Stimulated activated CD4-positive, alpha-beta T cell treated with anti-CD3 and anti-CD28 coated beads, Interleukin-1b, Interleukin-23, amount 100 ng/mL, for 48 hours (primary cell): ENCODE data around the gene MAST4.
"Not testable (repeated sequence)": the region's sequence is repeated elsewhere in the genome, so short reads cannot be mapped to it uniquely, and the experiment has no call there.

Experiments used
- DNase-seq: peaks from one replicate; pipeline ENCODE4 v3.0.0-alpha.2; 2020

The MAST4 gene

DNA sequence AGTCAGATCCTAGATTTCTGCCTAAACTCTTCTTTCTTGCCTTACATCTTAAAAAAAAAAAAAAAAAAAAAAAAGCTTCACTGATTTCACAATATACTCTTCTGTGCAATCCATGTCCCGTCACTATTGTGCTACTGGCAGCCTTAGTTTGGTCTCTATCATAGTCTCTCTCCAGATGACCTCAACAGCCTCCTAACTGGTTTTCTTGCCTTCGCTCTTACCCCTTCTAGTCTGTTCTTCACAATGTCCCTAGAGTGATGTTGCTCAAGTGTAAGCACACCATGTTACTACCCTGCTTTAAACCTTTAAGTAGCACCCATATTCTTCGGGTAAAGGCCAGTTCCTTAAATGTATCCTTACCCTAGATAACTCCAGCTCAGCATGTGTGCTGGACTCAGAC lies 574.6 kb downstream of the MAST4 start:
- no peak for DNase-seq

DNA sequence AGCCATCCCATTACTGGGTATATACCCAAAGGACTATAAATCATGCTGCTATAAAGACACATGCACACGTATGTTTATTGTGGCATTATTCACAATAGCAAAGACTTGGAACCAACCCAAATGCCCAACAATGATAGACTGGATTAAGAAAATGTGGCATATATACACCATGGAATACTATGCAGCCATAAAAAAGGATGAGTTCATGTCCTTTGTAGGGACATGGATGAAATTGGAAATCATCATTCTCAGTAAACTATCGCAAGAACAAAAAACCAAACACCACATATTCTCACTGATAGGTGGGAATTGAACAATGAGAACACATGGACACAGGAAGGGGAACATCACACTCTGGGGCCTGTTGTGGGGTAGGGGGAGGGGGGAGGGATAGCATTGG lies 577.2 kb downstream of the MAST4 start:
- DNase-seq: not testable (repeated sequence)

DNA sequence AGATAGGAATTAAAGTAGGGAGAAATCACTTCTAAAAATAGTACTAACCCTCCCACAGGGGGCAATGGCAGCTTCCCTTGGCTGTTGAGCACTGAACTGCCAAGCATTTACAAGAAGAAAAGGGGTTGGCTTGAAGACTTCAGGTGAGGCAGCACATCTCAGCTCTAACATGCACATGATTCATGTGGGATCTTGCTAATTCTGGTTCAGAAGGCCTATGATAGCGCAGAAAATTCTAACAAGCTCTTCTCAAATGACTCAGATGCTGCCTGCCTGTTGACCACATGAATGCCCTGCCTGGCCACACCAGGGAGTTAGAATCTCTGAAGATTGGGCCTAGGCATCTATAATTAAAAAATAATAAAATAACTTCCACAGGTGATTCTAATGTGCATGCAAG lies 577.8 kb downstream of the MAST4 start:
- DNase-seq: no peak

DNA sequence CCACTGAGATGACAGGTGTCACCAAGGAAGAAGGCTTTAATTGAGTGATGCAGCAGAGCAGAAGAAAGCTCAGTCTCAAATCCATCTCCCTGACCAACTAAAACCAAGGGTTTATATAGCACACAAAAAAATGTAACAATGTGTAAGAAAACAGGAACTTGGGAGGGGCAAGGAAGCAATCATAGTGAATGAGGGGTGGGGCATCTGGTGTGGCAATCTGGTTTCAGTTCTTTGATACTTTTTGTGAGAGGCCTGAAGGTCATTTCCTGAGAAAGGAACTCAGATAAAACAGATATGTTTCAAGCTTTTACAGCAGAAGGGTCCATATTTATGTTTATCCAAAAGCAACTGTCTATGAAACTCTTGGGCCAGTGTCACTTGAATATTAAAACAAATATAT lies 580.7 kb downstream of the MAST4 start:
- no peak for DNase-seq

DNA sequence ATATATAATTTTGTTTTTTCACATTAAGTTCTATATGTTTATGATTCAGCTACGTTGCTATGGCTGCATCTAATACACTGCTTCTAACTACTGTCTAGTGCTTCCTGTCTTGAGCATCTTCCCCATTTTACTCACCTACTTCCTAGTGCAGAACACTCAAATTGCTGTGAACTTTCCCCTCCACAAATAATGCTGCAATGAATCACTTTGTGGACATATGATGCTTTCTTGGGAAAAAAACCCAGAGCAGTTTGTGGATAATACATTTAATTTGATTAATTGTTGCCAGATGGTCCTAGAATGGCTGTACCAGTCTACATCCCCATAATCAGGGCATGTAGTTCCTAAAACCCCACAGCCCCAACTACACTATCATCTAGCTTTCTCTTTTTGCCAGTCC lies 581.9 kb downstream of the MAST4 start:
- DNase-seq: no peak

DNA sequence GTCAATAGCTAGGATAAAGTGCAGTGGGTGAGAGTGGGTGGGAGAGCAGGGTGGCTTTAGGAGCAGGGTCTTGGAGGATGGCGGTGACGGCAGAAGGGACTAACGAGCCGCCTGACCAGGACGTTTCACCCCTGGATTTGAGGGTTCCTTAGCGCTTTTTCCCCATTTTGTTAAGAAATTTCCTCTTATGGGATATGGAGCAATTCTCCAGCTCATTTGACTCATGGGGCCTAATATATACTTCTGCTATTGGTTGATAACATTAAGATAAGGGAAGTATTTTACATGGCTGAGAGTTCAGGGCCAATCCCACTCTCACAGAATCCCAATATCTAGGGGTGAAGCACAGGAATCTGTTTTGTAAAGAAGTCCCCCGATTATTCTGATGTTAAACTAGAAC lies 582.8 kb downstream of the MAST4 start:
- no peak for DNase-seq

DNA sequence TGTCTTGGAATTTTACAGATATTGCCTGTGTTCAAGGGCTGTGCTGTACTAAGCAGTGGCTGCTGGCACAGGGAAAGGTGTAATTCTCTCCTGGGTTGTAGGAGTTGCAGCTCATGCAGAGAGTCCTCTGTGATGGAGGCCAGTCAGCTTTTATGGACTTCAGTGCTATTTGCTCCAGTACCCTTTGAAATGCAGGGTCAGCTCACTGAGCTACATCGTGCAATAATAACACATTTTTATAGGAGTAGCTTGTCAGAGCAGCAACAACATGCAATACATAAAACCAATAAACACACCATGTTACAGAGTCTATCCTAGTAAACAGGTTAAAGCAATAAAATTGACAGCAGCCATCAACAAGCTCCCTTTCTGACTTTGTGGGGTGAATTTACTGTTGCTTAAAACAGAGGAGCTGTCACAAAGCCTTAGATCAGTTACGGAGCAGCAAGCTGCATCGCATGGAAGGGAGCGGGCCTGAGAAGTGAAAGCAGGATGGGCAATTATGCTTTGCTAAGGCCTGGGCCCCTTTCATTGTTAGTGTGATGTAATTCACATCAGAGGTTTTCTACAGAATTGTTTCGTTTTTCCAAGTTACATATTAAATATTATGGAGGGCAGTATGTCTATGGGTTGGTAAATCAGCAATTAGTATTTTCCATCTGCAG lies 583.6 kb downstream of the MAST4 start:
- no peak for DNase-seq

DNA sequence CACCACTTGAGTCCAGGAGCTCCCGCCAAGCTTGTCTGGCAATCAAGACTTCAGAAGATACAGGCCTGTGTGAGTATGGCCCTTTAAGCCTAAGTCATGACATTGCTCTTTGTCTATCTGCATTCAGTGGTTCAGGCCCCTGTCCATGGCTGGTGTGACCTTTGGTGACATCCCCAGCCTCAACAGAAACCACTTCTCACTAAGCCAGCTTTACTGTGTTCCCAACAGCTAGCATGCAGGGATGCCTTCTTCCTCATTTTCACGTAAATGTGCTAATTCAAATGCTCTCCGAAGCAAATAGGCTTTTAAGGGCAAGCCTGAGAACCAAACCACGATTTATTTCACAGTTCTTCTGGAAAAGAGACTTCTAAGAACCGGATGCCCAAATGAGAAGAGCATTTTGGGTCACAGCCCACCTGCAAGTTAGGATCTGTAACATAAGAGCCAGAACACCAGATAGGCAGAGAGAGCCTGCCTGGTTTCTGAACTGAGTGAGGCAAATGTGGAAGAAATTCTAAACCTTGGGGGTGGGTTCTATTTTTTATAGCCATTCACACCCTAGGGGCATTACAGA lies 585.5 kb downstream of the MAST4 start:
- no peak for DNase-seq

DNA sequence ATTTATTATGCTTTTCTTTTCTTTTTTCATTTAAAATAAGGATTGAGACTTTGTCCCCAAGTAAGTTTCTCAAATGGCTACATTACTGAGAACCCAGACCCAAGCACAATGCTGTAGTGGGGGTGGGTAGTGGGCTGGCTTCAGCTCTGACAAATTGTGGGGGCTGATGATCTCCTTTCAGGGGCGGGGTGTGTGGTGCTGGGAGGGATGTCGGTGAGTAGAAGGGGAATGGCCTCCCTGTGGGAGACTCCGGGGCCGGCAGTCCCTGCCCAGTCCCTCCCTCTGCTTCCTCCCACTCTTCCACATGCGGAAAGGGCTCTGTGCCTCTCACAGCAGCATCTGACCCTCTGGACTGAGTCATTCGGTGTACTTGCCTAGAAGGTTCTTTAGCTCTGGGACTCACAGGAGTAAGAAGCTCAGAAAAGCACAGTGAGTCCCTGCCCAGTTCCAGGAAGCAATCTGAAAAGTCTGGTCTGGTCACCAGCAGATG lies 586.2 kb downstream of the MAST4 start:
- DNase-seq: no peak

DNA sequence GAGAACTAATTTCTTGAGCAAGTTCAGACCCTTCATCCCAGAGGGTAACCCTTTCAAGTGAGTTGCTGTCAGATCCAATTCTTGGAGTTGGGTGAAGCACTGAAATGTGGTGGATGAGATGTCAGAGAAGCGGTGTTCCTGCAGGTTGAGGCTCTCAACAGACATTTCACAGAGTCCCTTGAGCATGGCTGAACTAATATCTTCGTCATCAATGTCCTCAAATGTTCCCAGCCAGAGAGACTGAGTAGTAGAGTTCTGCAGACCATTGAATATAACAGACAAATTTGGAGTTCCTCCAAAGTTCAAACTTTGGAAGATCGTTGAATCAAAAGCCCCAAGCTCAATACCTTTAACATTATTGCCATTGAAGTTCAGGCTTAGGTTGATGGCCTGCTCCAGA lies 587.7 kb downstream of the MAST4 start:
- no peak for DNase-seq

DNA sequence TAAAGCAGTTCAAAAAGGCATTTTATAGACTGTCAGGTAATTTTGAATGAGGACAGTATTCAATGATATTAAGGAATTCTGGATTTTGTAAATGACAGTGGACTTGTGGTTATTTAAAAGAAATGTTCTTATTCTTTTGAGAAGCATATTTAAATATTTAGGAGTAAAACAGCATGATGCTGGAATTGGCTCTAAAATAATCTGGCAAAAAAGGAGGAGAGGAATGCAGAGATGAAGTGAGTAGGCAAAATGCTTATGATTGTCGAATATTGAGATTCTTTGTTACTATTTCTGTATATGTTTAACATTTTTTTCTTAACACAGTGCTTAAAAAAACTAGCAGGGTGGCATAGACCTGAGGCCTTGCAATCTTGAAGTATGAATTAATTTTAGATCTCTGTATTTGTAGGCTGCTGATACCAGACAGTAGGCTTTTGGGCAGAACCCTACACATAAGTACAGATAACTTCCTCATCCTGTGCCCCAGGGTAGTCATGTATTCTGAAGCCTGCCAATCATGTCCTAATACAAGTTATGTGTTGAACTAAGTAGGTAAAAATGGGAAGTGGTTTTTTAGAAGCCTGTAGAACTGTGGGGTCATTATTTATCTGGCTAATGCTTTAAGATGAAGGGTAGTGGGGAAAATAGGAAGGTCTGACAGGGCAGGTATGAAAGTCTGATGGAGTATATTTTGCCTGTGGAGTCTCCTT lies 591.0 kb downstream of the MAST4 start:
- no peak for DNase-seq

DNA sequence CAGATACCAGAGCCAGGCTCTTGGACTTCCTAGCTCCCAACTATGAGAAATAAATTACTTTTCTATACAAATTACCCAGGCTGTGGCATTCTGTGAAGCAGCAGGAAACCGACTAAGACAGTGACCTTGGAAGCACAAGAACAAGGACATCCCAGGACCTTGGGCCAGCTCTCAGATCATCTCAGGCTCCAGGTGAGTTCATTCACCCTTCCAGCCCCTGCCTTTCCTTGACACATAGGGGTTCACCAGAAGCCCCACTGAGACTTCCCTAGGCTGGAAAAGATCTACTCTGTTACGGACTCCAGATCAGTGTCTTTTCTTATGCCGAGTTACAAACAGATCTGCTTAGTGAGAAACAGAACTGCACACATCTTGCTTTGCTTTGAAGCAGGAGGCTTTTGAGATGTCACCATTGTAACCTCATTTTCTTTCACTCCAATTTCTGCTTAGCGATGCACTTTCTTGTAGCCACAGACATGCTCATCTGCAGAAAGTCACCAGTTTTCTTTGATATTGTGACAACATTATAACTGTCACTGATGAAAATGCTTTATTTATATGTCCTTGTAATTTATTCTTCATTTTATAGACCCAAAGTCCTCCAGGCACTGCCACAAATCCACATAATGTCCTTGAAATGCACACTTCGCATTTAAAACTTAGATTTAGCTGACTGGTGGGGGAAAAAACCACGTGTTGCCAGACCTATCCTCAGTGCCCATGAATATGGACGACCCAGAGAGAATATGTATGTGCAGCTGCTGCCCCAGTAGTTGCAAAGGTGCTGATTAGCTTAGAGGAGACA lies 592.3 kb downstream of the MAST4 start:
- DNase-seq: no peak

DNA sequence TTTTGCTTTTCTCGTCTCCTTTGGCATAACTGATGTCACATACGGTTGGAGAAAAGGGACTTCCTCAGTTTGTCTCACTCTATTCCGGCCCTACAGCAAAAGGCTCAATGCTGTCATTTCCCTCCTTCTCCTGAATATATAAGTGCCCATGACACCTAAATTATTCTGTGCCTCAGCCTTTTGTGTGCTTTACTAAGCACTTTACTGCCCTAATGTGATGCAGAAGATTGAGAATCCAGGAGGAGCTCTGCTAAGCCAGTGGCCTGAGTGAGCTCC lies 592.8 kb downstream of the MAST4 start:
- DNase-seq: no peak

DNA sequence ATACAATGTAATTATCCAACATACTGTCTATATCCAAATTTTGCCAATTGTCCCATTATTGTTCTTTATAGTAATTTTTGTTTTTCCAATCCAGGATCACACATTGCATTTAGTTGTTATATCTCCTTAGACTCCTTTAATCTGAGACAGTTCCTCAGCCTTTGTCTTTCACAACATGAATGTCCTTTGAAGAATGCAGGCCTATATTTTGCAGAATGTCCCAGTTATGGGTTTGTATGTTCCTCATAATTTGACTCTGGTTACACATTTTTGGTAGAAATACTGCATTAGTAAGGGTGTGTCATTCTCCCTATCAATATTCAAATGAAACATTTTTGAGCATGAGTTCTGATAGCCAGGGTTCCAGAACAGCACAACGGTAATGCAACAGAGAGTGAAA lies 593.7 kb downstream of the MAST4 start:
- DNase-seq: no peak

DNA sequence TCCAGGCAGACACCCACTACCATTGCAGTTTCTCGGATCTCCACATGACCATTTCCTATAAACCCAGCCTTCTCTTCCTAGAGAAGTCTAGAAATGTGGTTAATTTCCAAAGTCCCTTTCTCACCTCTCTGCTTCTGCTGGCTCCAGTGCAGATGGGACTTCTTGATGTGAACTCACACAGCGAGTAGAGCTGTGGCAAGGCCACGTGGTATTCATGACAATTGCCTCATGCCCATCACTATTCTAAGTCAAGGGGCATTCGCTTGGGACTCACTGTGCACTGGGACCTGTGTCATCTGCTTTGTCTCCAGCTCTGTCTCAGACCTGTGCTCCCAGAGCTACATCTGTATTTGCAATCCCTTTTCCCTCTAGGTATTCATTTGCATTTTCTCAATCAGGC lies 594.2 kb downstream of the MAST4 start:
- no peak for DNase-seq

DNA sequence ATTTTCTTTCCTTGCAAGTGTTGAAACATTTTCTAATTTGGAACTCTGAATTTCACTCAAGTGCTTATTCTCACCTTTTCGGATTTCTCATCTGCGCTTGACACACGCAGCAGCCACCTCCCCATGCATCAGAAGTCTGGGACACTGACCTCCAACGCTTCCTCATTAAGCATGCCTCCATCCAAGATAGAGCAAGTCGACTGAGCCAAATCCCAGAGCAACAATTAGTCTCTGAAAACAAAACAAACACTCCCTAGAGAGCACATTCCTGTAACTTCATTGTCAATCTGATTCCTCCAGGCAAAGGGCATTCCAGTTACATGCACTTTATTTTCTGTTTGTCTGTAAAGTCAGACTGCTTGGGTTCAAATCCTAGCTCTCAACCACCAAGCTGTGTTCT lies 594.7 kb downstream of the MAST4 start:
- no peak for DNase-seq

DNA sequence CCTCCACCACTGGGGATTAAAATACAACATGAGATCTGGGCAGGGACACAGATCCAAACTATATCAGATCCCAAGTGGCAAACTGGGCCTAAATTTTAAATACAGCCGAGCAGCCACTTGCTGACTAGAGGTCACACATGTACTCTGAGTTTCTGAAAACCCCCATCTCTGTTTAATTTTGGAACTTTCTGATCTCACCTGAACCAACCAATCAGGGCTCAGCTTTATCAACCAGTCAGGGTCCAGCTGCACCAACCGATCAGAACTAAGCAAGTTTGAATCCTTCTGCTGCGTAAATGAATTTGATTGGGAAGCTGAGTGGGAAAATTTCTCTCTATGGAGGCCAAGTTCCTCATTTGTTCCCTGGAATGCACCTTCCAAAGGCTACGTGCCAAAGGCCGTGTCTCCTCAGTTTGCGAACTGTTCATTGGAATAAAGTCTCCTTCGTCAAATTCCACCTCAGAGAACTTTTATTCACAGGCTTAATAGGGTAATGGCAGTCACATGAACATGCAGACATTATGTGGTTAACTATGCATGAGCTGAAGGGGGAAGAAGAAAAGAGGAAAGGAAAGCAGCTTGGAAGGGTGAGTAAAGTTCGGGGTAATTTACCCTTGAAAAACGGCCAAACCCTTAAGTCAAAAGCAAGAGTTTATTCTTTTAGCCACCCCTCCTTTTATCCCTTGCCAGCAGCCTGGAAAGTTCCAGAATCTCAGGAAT lies 596.7 kb downstream of the MAST4 start:
- DNase-seq: no peak

DNA sequence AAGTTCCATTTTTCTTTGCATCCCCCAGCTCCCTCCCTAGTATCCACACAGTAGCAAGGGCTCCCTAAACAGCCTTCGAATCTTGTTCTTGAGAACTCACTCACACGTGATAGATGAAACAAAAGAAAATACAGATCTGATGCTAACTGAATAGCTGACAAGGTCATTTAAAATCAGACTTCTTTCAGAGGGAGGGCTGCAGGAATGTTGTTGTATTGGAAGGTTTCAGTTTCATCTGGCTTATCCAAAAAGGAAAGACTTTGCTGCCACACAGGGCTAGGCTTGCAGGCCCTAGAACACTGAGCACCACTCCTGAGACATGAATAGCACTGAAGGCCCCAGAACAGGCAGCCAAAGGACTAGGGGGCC lies 597.2 kb downstream of the MAST4 start:
- DNase-seq: no peak

DNA sequence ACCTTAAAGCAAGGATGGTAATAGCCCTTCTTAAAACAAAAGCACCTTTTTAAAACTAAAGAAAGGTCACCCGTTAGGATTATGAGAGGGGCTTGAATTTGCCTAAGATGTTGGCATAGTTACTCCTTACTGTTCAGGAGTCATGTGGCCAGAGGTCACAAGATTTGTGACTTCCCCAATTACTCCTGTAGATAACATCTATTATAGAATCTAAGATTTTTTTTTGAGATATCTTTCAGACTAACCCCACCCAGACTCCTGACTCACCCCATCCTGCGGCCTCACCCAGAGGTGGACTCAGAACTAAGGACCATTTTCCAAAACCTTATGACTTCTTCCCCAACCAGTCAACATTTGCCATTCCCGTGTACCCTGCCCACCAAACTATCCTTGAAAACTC lies 598.0 kb downstream of the MAST4 start:
- no peak for DNase-seq

DNA sequence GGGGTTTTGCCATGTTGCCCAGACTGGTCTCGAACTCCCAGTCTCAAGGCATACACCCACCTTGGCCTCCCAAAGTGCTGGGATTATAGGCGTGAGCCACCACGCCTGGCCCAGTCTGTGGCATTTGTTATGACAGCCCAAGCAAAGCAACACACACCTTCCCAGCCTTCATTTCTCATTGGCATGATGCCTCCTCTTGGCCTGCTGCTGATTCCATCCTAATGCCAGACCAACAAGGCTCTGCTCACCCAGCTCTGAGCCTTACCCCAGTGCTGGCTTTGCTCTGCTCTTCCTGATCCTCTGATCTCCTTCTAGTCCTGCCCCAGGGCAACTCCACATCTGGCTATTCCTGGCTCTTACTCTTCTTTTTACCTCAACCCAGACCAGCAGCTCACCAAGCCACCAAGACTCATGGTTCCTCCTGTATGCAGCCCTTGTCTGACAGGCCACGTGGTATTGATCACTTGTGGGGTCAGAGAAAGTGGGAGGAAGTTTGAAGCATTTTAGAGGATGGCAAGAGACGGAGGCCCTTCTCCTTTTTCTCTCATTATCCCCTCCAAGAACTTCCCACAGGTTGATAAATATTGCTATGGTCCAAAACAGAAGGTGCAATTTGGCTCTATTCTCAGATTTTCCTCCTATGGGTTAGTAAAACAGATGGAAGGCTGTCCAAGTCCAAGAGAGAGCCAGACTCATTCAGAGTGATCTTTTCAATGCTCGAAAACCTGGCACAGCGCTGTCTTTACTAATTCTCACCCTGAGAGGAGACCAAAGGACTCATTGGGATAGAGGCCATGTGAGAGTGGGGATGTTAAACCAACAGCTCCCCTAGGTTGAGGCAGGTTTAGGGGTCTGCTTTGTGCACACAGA lies 599.4 kb downstream of the MAST4 start:
- DNase-seq: no peak

DNA sequence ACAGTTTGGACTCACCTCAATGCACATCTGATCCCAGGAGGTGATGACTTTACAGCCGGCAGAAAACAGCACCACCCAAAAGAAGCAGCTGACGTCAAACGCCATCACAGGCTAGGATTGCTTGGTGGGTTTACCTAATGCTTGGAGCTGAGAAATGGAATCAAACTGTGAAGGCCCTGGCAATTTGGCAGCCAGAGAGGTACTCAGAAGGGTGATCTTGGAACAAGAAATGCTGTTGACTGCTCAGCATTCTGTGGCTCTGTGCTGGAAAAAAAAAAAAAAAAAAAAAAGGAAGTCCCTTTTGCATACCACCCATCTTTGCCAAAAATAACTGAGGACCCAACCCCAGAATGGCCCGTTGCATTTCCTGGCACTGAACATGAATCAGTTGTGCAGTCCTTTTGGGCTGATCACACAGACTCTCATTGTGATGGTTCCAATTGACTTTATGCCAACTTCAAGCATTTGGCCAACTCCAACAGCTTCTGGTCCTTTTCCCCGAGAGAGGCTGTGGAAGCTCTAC lies 600.4 kb downstream of the MAST4 start, which contains the start of gene CD180:
TSS of gene CD180 (minus strand) at position 263 of the 523 bp plus-strand sequence. CDS start at position 105, 158 bp downstream.
- no peak for DNase-seq

DNA sequence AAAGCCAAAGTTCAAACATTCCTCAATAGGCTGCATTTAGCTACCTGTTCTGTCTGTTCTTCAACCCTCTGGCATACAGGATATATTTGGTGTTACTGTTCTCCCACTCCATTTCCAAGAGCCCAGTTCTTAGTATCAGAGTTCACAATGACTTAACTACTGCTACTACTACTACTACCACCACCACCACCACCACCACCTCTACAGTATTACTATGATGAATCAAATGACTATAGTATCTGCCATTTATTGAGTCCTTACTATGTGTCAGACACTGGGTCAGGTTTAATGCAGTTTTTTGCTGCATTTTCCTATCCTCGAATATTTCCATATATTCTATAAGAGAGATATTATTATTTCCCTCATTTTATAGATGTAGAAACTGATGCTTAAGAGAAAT lies 601.3 kb downstream of the MAST4 start:
- no peak for DNase-seq
